Breast epithelium (tissue), 3 donors: Measurements from ENCODE around the gene ADD2.

Experiments used
- CTCF ChIP-seq, 3 donors: fragments of 450-650 bp; IDR thresholded peaks; one replicate each; pipeline ENCODE4 v1.5.1; 2016 to 2017; ENCODE audit warnings: antibody characterized with exemption in 3 of 3, mild to moderate bottlenecking in 3 of 3, moderate library complexity in 3 of 3
- POLR2A ChIP-seq: fragments of 450-650 bp; IDR thresholded peaks from one replicate; pipeline ENCODE4 v1.6.1; 2016; ENCODE audit warnings: antibody characterized with exemption, mild to moderate bottlenecking, moderate library complexity

- no peak for TF ChIP-seq CTCF (IDR thresholded peaks at IDR 0.05)
- TF ChIP-seq POLR2A = no peak
Measured at GRCh38 chr2:70655786-70656185, 112.2 kb downstream of the ADD2 start.
